Measurements from ENCODE around the gene CFAP119. TPM values are rescaled to one million over a fixed set of nuclear protein-coding genes. Genes with fewer than 3 reads are reported as not detected.

CFAP119 gene
- total and polyA plus RNA-seq, 2 of the 8 experiments (the other 6 are each of a cell fraction or from before 2014, with no cell fraction given) = 5.6 to 6.0 TPM

- Histone ChIP-seq H3K79me1 (ENCODE audit: low read depth, low read length) (peaks cover 8% of the 10 kb centered on the region; the same call in 1 of the 2 replicates), H4K8ac (ENCODE audit: extremely low read depth, insufficient read depth, low read length) (no peak overlapping the region), H3K23ac (ENCODE audit: insufficient read length) (no peak overlapping the region), H3K4me3 (ENCODE audit: extremely low read depth in 1 of 4, insufficient read depth in 2 of 4, low read depth in 3 of 4, low read length in 4 of 4) (no peak overlapping the region), H3K56ac (replicated peaks; ENCODE audit: insufficient read length, low read depth, low read length) (no peak overlapping the region), H3K9ac (replicated peaks in 1 of 4; ENCODE audit: extremely low read depth in 1 of 4, low read depth in 3 of 4, low read length in 3 of 4) (no peak overlapping the region), H4K5ac (ENCODE audit: insufficient read length, low read depth, low read length) (no peak overlapping the region), H3K18ac (ENCODE audit: extremely low read depth, low read length) (no peak overlapping the region), H3K36me3 (ENCODE audit: control insufficient read depth in 2 of 4, insufficient read depth in 4 of 4, low read length in 3 of 4) (peaks cover 6 to 21% (median 11%) of the 10 kb centered on the region in 4 experiments; a peak in 7 of 8 replicates), H3K9me3 (ENCODE audit: insufficient read depth in 2 of 2, low read depth in 1 of 2, low read length in 1 of 2) (no peaks in the 10 kb centered on the region), H2AK5ac (ENCODE audit: low read depth, low read length) (no peak overlapping the region), H2BK120ac (replicated peaks; ENCODE audit: low read depth, low read length) (no peak overlapping the region), H2BK20ac (ENCODE audit: low read length) (no peak overlapping the region), H3K14ac (ENCODE audit: insufficient read length) (no peak overlapping the region), H2BK5ac (ENCODE audit: low read depth, low read length) (no peak overlapping the region), H3K79me2 (ENCODE audit: control insufficient read depth in 1 of 2, insufficient read depth in 2 of 2, low read length in 2 of 2) (peaks cover 0 to 15% of the 10 kb centered on the region in 2 experiments; a peak in 2 of 4 replicates), H3K27me3 (replicated peaks in 1 of 4; ENCODE audit: control insufficient read depth in 3 of 4, extremely low read depth in 1 of 4, insufficient read depth in 3 of 4, low read length in 3 of 4) (no peaks in the 10 kb centered on the region), H3K4me2 (ENCODE audit: insufficient read depth in 1 of 2, low read depth in 2 of 2, low read length in 2 of 2) (no peak overlapping the region; a peak in 1 of 4 replicates), H4K91ac (replicated peaks; ENCODE audit: insufficient read length, low read length) (no peak overlapping the region), H2BK12ac (ENCODE audit: low read depth, low read length) (no peak overlapping the region), H3K4me1 (replicated peaks in 1 of 4; ENCODE audit: control insufficient read depth in 3 of 4, insufficient read depth in 4 of 4, low read length in 3 of 4) (peaks cover 0 to 4% (median 0%) of the 10 kb centered on the region in 4 experiments; a peak in 2 of 7 replicates), H4K20me1 (replicated peaks in 1 of 2; ENCODE audit: control insufficient read depth in 1 of 2, insufficient read depth in 2 of 2, low read length in 2 of 2) (peaks cover 3% of the 10 kb centered on the region in 2 experiments), H3K23me2 (ENCODE audit: low read depth, low read length) (peaks cover 7% of the 10 kb centered on the region; the same call in 1 of the 2 replicates), H3K4ac (replicated peaks; ENCODE audit: insufficient read length, low read depth, low read length) (no peak overlapping the region), H2AFZ (ENCODE audit: low read length) (no peak overlapping the region), H3K27ac (ENCODE audit: low read depth, low read length) (no peak overlapping the region), H2BK15ac (ENCODE audit: low read length) (no peak overlapping the region)
- DNase-seq (ENCODE audit: low read depth in 1 of 2, low spot score in 2 of 2) = no peak
- no peak for FAIRE-seq
- 92% methylated on average over 9 of the region's 9 CpGs; no CpG with 5 or more reads in 1 of the 2 experiments for WGBS, 2 experiments (ENCODE audit: extremely low coverage in 1 of 2, insufficient coverage in 1 of 2, insufficient read length in 1 of 2, insufficient replicate concordance in 2 of 2, low coverage in 1 of 2, low lambda C conversion rate in 2 of 2, missing lambda C conversion rate in 1 of 2)
- POLR2A ChIA-PET (ENCODE audit: partially characterized antibody) = interaction anchor here (1.5 to 7.1 kb wide), 8 partner anchors 9 to 59 kb away, joined by 4 to 92 read pairs (median 10); partner anchors contain the start of genes CFAP119 and RNF40
- CTCF ChIA-PET (ENCODE audit: partially characterized antibody) = interaction anchor here (1.6 kb wide), 1 partner anchor 14 kb away, joined by 6 read pairs; no protein-coding TSS in a partner anchor
- TF ChIP-seq EP300 (IDR thresholded peaks at IDR 0.05; ENCODE audit: borderline replicate concordance in 1 of 2, low read depth in 2 of 2, low read length in 2 of 2) (no peak), SAP30 (IDR thresholded peaks at IDR 0.05; ENCODE audit: insufficient read depth, insufficient replicate concordance, low read length) (no peak), JUND (IDR thresholded peaks at IDR 0.05; ENCODE audit: low read length) (no peak), E2F6 (IDR thresholded peaks at IDR 0.05) (no peak), NANOG (IDR thresholded peaks at IDR 0.05; ENCODE audit: insufficient read depth, low read depth, low read length, poor library complexity, severe bottlenecking) (no peak), KDM4A (IDR thresholded peaks at IDR 0.05; ENCODE audit: low read depth, low read length, severe bottlenecking) (no peak), TEAD4 (IDR thresholded peaks at IDR 0.05; ENCODE audit: low read depth, low read length) (no peak), MAX (IDR thresholded peaks at IDR 0.05) (no peak), CHD2 (IDR thresholded peaks at IDR 0.05; ENCODE audit: low read length) (no peak), BACH1 (IDR thresholded peaks at IDR 0.05; ENCODE audit: low read length) (no peak), SP4 (IDR thresholded peaks at IDR 0.05; ENCODE audit: low read length) (no peak)
Observed at GRCh38 chr16:30746638-30747175, 15.2 kb downstream of the CFAP119 start.

All from H1 (cell line).